DMS114 treated with DMSO at 0.1 percent for 48 hours (cell line): ENCODE data around the gene TNRC6C.

Source experiments
- DNase-seq: peaks from one replicate; lab custom pipeline; 2025; ENCODE audit not compliant: unreplicated experiment; lab: John Stamatoyannopoulos, UW

Gene TNRC6C, protein sequence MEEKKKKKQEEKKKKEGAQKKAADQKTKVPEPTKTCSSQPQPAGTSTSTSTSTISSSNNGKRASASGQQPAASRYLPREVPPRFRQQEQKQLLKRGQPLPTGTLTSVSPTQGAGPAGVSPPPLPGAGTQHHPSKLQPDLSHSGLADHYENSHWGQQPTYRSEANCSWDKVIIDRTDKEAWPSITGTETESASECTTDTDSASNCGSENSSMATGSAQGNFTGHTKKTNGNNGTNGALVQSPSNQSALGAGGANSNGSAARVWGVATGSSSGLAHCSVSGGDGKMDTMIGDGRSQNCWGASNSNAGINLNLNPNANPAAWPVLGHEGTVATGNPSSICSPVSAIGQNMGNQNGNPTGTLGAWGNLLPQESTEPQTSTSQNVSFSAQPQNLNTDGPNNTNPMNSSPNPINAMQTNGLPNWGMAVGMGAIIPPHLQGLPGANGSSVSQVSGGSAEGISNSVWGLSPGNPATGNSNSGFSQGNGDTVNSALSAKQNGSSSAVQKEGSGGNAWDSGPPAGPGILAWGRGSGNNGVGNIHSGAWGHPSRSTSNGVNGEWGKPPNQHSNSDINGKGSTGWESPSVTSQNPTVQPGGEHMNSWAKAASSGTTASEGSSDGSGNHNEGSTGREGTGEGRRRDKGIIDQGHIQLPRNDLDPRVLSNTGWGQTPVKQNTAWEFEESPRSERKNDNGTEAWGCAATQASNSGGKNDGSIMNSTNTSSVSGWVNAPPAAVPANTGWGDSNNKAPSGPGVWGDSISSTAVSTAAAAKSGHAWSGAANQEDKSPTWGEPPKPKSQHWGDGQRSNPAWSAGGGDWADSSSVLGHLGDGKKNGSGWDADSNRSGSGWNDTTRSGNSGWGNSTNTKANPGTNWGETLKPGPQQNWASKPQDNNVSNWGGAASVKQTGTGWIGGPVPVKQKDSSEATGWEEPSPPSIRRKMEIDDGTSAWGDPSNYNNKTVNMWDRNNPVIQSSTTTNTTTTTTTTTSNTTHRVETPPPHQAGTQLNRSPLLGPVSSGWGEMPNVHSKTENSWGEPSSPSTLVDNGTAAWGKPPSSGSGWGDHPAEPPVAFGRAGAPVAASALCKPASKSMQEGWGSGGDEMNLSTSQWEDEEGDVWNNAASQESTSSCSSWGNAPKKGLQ (N-terminal part only)

DNA sequence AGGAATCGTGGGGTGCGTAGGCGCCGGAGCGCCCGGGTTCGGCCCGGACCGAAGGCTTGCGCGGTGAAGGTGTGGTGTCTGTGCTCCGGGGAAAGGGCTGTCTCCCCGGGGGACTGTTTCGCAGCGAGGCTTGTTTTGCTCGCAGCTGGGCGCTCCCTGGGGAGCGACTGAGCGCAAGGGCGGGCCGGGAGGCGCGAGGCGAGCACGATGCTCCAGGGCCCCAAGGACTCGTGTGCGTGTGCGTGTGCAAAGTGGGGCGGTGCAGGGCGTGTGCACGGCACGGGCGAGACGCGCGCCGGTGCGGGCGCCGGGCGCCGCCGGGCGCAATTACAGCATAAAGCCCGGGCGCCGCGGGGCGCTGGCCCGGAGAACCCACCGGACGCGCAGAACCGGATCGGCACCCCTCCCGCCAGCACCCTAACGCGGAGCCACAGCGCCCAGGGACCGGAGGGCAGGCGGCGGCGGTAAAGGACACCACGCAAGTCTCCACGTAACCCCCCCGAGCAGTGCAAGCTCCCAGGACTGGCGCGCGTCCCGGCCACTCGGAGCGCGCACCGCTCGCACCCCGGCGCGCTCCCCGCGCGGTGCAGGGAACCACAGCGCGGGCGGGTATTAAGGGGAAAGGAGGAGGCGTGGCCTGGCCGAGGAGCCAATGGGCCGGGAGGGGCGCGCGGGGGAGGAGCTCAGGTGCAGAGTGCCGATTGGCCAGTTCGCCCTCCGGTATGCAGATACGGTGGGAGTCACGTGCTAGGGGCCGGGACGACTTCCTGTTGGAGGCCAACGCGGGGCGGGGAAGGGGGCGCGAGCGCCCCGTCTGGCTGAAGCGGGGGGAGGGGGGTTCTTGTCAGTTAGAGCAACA lies at the start of gene TNRC6C:
Gene TNRC6C (plus strand): TSS at position 847 of the 859 bp plus-strand sequence. CDS start 45,504 bp downstream, outside the sequence.
- peak; percentile 94 for DNase-seq

DNA sequence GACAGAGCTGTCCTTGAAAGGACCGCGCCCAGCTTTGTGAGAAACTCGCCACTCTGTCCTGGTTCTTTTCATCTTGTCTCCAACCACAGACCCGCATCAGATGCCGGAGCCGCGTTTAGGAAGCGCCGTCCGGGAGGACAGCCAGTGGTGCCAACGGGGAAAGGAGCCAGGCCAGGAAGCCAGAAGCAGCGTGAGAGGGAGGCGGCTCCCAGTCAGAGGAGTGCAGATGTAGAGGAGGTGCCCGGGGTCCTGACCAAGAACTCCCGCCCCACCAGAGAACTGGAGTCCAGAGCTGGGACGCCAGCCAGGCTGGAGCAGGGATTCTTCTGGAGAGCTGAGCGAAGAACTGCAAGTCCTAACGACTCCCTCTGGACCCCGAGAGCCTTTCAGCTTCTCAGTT lies 49.3 kb upstream of the TNRC6C start:
- no peak for DNase-seq

DNA sequence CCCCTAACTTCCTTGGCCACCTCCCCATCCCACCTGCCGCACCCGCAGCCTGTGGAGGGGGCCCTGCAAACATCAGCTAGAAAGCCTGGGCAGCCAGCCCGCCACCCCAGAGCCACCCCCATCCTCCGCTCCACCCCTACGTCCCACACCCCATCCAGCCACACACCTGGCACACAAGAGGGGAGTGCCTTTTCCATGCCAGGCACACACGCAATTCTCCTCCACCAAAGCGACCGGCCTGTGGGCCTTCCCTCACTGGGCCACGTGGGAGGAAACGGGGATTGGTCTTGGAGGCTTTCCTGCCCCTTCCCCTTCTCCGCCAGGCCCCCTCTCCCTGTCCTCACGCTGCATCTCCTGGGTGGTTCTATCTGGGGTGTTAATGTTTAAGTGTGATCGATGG lies 48.7 kb upstream of the TNRC6C start:
- DNase-seq = no peak

DNA sequence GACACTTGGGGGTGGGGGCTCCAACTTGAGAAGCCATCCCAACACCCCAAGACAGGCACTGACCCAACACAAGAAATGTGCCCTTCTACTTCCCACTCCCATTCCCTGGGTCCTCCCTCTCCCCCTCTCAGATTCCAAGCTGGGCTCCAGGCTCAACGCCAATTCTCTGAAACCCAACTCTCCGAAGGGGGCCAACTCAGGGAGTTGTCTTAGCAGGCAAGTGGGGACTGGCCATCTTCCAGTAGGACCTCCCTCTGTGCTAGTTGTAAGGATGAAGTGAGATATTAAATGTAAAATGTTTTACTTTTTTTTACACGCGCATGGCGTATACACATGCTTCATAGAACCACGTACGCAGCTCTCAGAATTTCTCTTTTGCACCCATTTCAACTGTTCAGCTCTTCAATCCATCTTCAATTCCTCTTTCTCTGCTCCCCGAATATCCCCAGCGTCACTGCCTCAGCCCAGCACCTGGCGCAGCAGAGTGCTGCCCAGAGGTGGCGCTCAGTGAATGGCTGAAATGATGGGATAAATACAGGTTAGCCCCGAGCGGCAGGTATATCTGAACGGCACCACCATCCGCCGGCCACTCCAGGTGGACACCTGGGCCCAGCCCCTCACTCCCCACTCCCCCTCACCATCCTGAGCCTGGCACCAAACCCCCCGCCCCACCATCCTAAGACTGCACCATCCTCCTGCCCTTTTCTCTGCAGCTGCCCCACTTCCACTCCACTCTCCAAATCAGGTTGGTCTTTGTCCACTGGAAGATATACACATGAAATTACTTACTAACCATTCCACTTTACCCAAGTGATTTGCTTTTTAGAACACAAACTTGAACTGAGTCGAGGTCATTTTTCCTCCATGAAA lies 43.9 kb upstream of the TNRC6C start:
- no peak for DNase-seq

DNA sequence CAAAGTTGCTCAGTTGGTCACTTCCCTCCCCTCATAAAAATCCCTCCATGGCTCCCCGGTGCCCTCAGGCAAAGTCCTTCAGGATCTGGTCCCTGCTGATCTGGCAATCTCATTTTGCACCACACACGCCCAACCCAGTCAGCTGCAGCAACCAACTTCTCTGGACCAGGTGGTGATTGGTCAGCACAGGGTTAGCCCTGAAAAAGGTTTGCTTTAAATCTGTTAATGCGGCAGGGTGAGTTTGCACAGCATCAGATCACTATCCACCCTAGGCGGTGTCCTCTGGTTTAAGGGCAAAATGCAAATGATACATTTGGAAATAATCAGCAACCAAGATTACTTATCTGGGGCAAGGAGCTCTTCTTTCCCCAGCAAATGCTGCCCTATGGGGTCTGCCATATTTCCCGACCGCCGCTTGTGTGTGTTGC lies 42.9 kb upstream of the TNRC6C start:
- no peak for DNase-seq

DNA sequence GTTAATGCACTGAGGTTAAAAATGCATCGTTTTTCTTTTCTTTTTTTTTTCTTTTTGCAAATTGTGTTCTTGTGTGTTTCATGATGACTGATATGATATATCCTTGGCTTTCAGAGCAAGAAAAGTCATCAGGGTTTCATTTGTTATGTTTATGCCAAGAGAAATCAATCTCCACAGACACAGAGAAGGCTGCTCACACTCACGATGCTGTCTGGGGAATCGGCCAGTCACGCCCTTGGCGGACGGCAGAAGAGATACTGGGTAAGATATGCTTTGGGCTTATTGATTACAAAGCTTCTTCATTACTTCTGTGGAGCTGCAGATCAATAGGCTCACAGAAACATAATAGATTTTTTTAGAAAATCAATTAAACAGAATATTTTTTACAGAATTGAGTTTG lies 42.2 kb upstream of the TNRC6C start:
- DNase-seq = no peak

DNA sequence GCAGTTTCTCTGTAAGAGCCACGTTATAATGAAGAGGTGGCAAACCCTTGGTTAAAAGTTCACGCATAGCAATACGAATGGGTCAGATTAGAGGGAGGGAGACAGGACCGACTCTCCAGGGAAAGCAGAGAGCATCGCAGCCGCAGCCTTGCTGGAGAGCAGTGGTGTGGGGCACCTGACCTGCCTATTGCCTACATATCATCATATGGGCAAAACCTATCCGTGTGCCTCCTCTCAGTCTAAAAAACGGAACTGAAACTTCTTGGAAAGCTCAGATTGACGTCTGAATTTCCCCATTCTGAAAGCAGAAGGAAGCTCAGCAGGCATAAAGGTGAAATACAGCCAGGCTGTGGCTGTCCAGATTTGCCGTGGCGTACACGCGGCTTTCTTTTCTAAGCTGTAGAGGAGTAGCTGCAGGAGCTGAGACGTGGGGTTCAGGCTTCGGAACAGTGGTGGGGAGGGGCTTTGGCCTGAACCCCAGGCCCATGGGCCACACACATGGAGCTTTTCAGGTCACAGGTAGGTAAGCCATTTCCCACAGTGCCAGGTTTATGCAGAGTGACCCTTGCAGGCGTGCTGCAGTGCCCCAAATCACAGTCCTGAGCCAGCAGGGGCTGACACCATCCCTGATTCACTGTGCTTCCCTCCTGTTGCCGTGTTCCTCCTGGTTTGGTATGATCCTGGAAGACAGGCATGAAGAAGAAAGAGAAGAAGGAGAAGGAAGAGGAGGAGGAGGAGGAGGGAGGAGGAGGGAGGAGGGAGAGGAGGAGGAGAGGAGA lies 41.6 kb upstream of the TNRC6C start:
- DNase-seq = no peak

DNA sequence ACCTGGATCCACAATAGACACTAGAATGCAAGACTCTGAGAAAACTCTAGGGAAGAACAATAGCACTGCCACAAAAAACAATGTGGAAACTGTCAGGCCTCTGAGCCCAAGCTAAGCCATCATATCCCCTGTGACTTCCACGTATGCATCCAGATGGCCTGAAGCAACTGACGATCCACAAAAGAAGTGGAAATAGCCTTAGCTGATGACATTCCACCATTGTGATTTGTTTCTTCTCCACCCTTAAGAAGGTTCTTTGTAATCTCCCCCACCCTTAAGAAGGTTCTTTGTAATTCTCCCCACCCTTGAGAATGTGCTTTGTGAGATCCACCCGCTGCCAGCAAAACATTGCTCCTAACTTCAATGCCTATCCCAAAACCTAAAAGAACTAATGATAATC lies 39.2 kb upstream of the TNRC6C start:
- no peak for DNase-seq

DNA sequence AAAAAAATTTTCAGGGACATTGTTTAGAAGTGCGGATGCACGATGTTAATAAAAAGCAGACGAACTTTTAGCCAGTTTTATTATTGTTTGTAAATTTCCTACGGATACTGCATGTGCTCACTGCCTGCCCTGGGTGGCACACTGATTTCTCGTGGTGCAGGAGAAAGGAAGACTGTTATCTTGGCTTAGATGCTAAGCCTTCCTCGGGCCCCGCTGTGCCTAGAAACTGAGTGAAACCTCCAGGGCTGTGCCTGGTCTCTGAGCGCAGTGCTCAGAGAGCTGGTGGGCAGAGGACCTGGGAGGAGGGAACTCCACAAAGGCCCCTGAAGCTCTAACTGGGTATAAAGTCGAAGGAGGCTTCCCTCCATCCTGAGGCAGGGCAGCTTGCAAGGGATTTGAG lies 35.4 kb upstream of the TNRC6C start:
- DNase-seq = no peak

DNA sequence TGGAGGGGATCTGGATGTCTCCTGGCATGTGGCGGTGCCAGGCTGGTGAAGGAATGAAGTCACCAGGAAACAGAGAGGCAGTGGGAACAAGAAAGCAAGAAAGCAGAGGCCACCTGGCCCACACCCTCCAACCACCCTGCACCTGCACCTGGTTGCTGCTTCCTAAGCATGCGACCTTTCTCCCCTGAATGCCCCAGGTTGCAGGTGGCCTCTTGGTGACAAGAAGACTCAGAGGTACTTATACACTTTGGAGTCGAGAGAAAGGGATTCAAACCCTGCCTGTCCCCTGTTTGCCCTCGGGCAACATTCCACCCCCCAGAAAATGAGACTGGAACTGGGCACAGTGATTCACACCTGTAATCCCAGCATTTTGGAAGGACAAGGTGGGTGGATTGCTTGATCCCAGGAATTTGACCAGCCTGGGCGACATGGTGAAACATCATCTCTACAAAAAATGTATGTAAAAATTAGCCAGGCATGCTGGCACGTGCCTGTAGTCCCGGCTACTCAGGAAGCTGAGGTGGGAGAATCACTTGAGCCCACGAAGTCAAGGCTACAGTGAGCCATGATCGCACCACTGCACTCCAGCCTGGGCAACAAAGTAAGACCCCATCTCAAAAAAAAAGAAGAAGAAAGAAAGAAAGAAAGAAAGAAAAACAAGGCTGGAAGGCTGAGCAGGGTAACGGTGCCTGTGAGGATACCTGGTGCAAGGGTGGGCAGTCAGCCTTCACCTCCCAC lies 34.6 kb upstream of the TNRC6C start:
- DNase-seq = no peak

DNA sequence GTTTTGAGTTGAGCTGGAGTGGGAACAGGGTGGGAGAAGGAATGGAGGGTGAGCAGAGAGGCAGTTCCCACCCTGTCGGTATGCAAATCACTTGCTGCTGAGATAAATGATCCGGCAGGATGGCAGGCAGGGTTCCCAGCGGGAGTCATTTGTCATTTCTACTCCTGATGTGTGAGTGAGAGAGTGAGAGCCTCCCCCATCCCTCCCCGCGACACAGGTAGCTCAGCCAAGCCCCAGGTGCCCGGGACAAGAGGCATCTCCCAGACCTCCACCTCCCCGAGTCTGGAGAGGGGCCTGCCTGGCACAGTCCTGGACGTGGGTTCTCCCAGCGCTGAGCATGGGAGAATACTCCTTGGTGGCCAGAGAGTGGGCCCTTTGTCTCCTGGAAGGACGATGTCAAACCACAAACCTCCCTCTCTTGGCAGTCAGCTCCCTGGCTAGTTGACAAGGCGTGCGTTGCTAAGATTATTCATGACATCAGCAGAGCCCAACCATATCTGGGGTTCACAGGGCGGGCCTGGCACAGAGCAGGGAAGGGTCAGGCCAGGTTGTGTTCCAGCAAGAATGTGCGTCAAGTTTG lies 33.7 kb upstream of the TNRC6C start:
- no peak for DNase-seq

DNA sequence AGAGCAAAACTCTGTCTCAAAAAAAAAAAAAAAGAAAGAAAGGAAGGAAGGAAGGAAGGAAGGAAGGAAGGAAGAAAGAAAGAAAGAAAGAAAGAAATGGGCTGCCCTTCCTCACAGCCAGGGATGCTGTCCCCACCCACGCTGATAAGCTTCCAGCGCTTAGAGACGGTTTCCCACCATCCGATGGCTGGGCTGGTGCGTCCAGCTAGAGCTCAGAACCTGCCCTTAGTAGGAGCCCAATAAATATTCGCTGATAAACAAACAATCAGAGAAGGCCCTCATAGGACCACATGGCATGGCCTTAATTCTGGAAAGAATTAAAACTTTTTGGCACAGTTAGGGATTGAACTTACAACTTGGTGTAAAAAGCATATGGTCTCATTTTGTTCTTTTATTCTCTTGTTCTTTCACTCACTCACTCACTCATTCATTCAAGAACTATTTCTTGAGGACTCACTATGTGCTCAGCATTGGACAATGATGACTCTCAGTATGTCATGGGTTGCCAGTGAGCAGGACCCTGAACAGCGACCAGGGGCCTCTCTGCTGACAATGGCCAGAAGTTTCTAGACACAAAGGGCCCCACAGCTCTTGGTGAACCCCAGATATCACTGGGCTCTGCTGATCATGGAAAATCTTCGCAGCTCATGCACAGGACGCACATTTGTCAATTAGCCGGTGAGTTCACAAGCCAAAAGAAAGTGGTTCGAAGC lies 32.5 kb upstream of the TNRC6C start:
- DNase-seq = no peak

DNA sequence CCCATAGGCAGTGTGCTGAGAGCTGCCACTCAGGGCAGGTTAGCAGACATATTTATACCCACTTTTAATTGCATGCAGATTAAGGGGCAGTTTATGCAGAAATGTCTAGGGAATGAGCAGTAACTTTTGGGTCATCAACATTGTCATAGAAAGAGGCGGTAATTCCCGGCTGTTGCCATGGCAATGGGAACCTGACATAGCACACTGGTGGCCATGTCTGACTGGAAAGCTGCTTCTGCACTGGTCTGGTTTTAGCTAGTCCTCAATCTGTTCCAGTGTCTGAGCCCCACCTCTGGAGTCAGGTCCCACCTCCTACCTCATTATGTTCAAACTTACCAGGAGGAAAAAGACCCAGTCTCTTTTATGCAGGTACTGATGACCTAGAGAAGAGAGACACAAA lies 31.5 kb upstream of the TNRC6C start:
- no peak for DNase-seq

DNA sequence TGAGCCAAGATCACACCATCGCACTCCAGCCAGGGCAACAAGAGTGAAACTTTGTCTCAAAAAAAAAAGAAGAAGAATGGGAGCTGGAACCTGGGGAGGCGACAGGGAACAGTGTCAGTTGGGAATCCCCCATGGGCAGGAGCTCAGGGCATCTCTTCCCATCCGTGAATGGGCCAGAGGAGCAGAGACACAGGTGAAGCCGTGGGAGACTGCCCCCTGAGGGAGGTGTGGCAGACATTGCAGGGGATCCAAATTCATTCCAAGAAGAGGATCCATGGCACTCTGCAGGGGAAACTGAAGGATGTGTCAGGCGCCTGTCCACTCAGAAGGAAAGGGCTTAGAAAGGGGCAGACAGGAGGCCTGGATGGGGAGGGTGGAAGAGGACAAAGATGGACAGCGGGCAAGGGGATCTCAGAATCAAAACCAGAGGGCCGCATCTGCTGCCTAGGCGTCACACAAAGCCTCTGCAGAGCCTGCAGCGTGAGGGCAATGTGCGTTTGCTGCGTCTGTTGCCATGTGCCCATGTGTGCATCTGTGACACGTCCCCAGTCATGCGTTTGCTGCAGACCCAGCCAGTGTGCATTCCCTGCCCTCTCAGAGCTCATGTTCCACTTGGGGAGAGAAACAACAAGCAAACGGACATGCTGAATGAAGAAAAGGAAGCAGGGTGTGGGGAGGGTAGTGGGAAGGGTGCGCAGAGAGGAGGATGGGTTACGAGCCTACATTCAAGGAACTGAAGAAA lies 30.6 kb upstream of the TNRC6C start:
- DNase-seq = no peak

DNA sequence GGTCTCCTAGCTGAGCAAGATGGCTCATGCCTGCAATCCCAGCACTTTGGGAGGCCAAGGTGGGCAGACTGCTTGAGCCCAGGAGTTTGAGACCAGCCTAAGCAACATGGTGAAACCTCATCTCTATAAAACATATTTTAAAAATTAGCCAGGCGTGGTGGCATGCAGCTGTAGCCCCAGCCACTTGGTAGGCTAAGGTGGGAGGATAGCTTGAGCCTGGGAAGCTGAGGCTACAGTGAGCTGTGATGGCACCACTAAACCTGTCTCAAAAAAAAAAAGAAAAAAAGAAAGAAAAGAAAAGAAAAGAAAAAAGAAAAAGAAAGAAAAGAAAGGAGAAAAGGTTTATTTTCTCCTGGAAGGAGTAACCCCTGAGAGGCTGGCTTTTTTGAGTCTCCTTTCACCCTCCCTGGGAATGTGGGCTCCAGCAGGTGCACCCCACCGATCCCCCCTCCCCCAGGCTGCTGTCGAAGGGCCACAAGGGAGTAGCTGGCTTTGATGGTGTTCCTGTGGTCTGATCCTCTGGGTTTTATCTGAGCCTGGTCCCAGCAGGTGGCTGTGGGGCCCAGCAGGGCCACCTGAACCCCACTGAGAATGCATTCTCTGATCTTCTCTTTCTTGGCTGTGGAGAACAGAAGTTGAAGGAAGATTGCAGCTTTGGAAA lies 29.9 kb upstream of the TNRC6C start:
- no peak for DNase-seq

DNA sequence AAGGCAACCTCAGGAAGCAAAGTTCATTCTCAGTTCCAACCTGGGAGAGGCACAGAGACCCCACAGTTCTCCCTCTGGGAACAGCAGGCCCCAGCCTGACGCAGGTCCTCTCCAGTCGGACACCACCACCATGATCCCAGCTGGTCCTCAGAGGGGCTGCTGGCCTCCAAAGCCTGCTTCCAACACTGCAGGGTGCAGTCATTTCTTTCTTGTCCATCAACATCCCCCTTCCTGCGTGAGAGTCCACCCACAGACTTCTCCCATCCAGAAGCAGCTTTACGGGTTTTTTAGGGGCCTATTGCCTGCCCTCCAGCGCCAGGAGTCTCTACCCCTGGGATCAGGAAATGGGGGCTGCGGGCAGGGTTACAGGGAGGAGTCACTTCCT lies 29.3 kb upstream of the TNRC6C start:
- DNase-seq = no peak
